ENCODE data around the gene SPNS2.

Gene SPNS2

DNA sequence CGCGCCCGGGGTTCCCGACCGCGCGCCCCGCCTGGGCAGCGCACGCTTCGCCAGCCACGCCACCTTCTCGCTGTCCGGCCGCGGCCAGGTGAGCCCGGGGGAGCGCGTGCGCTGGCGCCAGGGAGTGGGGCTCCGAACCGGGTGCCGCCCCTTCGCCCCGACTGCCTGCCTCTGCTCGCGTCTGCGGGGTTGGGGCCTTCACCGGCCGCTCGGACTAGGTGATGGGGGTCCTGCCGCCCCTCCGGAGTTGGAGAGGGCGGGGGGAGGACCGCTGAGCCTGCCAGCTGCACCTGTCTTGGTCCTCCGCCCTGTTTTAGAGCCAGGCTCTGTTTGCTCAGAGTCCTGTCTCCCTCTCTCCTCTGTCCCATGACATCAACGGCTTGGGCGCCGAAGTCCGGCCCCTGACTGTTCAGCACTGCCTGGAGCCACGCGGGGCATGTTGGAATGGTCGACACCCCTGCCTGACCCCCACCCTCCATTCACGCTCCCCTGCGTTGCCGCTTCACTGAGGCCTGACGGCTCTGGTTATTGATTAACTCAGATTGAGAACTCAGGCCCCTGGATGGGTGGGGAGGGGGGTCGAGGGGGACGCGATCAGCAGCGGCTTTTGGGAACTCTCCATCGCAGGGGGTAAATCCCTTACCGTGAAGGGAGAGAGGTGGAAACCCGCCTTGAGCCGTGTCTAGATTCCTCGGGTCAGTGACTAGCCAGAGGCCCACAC lies 86.4 kb downstream of the SPNS2 start:
- Mint-ChIP-seq H3K4me3 (no peak overlapping the region), H3K27ac (no peak overlapping the region), H3K27me3 (peaks cover 84% of the 10 kb centered on the region), H3K9me3 (no peaks in the 10 kb centered on the region), H3K4me1 (ENCODE audit: low read depth) (no peaks in the 10 kb centered on the region), H3K36me3 (ENCODE audit: low read depth) (no peaks in the 10 kb centered on the region)
- intact Hi-C loops (cut with micrococcal nuclease) = no loop called here

DNA sequence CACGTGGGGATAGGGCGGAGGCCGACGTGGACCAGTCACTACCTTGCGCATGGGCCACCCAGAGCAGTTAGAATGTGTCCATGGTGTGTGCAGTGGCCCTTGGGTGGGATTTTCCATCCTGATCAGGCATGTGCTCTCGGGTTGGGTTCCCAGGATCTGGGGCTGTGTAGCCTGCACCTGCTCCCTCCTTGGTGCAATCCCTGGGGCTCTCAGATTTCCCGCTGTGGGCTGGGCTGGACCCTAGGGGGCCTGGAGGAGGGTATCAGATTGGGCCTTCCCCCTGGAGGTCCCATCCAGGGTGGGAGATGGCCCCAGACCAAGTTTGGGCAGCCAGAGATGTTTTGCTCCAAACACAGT lies 86.9 kb downstream of the SPNS2 start:
- Mint-ChIP-seq H3K4me1 (ENCODE audit: low read depth) (peaks cover 4% of the 10 kb centered on the region), H3K4me3 (no peak overlapping the region), H3K27ac (no peak overlapping the region), H3K27me3 (peaks cover 86% of the 10 kb centered on the region), H3K36me3 (ENCODE audit: low read depth) (no peaks in the 10 kb centered on the region), H3K9me3 (no peaks in the 10 kb centered on the region)
- intact Hi-C loops (cut with micrococcal nuclease) = no loop called here

DNA sequence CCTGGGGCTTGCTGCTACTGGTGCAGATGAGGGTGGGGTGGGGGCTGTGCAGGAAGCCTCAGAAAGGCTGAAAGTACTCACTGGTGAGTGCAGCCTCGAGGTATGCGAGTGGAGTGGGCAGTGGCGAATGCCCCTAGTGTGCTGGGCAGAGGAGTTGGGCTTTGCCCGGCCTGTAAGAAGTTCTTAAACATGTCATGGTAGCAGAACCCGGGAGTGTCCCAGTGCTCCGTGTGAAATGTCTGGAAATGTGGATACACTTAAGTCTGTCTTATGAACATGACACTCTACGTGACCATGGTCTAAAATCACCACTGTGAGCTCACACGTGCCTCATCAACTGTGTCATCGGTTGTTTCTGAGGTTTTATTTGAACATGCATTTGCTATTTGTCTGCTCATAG lies 87.4 kb downstream of the SPNS2 start:
- no peak overlapping the region for H3K4me3 Mint-ChIP-seq
- no peaks in the 10 kb centered on the region for H3K9me3 Mint-ChIP-seq
- peaks cover 8% of the 10 kb centered on the region for H3K4me1 Mint-ChIP-seq (ENCODE audit: low read depth)
- H3K27ac Mint-ChIP-seq = no peak overlapping the region
- intact Hi-C loops (cut with micrococcal nuclease) = no loop called here
- H3K27me3 Mint-ChIP-seq = peaks cover 87% of the 10 kb centered on the region
- H3K36me3 Mint-ChIP-seq (ENCODE audit: low read depth) = no peaks in the 10 kb centered on the region

DNA sequence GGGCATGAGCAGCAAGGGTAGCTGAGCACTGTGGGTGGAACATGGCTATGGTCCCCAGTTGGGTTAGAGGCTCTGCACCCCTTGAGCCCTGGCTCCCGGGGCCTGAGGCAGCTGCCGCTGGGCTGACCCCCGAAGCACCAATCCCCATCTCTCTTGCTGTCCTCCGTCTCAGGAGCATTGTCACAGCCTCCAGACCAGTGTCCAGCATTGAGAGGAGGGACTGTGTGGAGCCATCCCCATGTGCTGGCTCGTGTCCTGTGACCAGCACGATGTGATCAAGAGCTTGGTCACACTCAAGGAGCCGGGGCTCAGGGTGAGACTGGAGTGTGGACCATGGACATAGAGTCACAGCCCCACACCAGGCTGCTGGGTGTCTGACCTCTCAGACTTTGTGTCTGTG lies 88.5 kb downstream of the SPNS2 start:
- H3K27me3 Mint-ChIP-seq = peaks cover 86% of the 10 kb centered on the region
- H3K36me3 Mint-ChIP-seq (ENCODE audit: low read depth) = no peaks in the 10 kb centered on the region

DNA sequence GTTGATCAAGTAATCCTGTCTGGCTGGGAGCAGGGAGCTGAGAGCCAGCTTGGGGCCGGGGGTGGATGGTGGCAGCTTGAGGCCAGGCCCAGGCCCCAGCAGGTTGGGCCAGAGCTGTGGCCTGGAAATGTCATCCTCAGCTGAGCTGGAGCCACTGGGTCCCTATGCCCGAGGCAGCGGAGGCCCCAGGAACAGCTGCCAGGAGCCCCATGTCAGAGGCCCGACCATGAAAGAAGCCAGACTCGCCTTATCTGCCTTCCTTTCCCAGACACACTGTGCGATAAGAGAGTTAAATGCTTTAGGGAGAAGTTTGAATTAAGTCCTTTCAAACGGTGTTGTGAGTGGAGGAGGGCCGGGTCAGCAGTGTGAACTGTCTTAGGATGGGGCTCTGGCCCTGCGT lies 89.1 kb downstream of the SPNS2 start:
- Mint-ChIP-seq H3K9me3 (no peaks in the 10 kb centered on the region), H3K4me1 (ENCODE audit: low read depth) (peaks cover 25% of the 10 kb centered on the region), H3K27me3 (peaks cover 85% of the 10 kb centered on the region), H3K4me3 (no peak overlapping the region), H3K27ac (peak overlapping the region; percentile 23), H3K36me3 (ENCODE audit: low read depth) (no peaks in the 10 kb centered on the region)
- intact Hi-C loops (cut with micrococcal nuclease) = no loop called here

More for the DNA sequence above, 88.5 kb downstream of the SPNS2 start:
- Mint-ChIP-seq H3K27ac (peak overlapping the region; percentile 23), H3K9me3 (no peaks in the 10 kb centered on the region), H3K4me1 (ENCODE audit: low read depth) (peaks cover 19% of the 10 kb centered on the region), H3K4me3 (no peak overlapping the region)
- intact Hi-C loops (cut with micrococcal nuclease) = no loop called here

DNA sequence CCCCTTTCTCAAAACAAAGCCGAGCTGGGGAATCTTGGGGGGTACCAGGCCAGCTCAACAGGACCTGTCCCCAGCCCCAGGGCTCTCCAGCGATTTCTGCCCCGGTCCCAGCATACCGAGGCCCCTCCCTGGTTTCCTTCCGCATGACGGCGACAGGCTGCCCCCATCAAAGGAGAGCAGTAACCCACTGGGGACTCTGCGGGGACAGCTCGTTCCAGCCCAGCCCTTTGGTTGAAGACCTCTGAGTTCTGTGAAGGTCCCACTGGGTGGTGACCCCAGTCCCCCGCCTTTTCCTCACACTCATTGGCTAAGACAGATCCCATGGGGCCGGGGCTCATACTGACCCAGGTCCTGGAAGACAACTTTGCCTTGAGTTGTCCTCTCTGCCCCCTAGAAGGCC lies 89.7 kb downstream of the SPNS2 start:
- Mint-ChIP-seq H3K27ac (no peak overlapping the region), H3K9me3 (no peaks in the 10 kb centered on the region), H3K4me3 (no peak overlapping the region), H3K4me1 (ENCODE audit: low read depth) (peaks cover 25% of the 10 kb centered on the region), H3K36me3 (ENCODE audit: low read depth) (no peaks in the 10 kb centered on the region), H3K27me3 (peaks cover 81% of the 10 kb centered on the region)
- intact Hi-C loops (cut with micrococcal nuclease) = no loop called here
